ENCODE measurements around the gene DMD.

- TF ChIP-seq CTCF (IDR thresholded peaks at IDR 0.05) = no peak
- TF ChIP-seq EZH2 (IDR thresholded peaks at IDR 0.05) = no peak
Observed at GRCh38 chrX:32480019-32480418, 731.3 kb downstream of the DMD start.

Data from neural progenitor cell (in vitro differentiated cells).